ENCODE measurements around the gene TOM1L1.

- TF ChIP-seq POLR2A (IDR thresholded peaks at IDR 0.05; ENCODE audit: low read depth, low read length) (no peak), TAF1 (IDR thresholded peaks at IDR 0.05; ENCODE audit: low read depth, low read length) (no peak), POLR2AphosphoS5 (IDR thresholded peaks at IDR 0.05; ENCODE audit: low read depth, low read length) (no peak), SPI1 (IDR thresholded peaks at IDR 0.05; ENCODE audit: low read depth, low read length) (no peak)
These were observed 41.5 kb upstream of the TOM1L1 start for GRCh38 chr17:54859187-54859586.

Data from GM12891 (cell line).